ENCODE data around the gene C22orf23.

The C22orf23 gene

DNA sequence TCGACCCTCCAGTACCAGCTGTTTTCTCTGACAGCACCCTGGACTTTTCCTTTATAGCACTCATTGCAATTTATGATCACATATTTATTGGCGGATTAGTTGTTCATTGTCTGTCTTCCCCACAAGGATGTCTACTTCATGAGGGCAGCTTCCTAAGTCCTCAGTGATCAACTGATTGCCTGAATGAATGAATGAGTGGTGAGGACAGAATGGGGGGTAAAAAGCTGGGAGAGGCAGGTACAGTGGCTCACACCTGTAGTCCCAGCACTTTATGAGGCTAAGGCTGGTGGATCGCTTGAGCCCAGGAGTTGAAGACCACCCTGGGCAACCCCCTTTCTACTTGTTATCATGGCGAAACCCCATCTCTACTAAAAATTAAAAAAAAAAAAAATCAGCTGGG, 42.1 kb upstream of the C22orf23 start:
- TF ChIP-seq CTCF (IDR thresholded peaks at IDR 0.05; ENCODE audit: insufficient read depth, low read length, missing control alignments), result no peak
- ChIA-PET POLR2A (interaction anchor here (1.1 kb wide), 1 partner anchor 185 kb away, joined by 3 read pairs; no protein-coding TSS in a partner anchor), CTCF (no interaction called here)
- H3K4me3 ChIP-seq (ENCODE audit: low read depth, low read length), result no peak overlapping the region
- no peak for DNase-seq (ENCODE audit: low read depth, low spot score)

GRCh38 chr22:37994982-37995381, 41.6 kb upstream of the C22orf23 start:
- no peak for TF ChIP-seq CTCF (IDR thresholded peaks at IDR 0.05; ENCODE audit: insufficient read depth, low read length, missing control alignments)
- no peak overlapping the region for H3K4me3 ChIP-seq (ENCODE audit: low read depth, low read length)
- DNase-seq (ENCODE audit: low read depth, low spot score), result no peak
- CTCF ChIA-PET, result no interaction called here
- POLR2A ChIA-PET, result interaction anchor here (1.1 kb wide), 1 partner anchor 185 kb away, joined by 3 read pairs; no protein-coding TSS in a partner anchor

- DNase-seq (ENCODE audit: low read depth, low spot score), result no peak
- no peak for TF ChIP-seq CTCF (IDR thresholded peaks at IDR 0.05; ENCODE audit: insufficient read depth, low read length, missing control alignments)
- no peak overlapping the region for H3K4me3 ChIP-seq (ENCODE audit: low read depth, low read length)
- POLR2A ChIA-PET, result no interaction called here
- CTCF ChIA-PET, result interaction anchor here (2.0 to 2.1 kb wide), 2 partner anchors 58 to 177 kb away, joined by 7 to 10 read pairs; no protein-coding TSS in a partner anchor
Measured at GRCh38 chr22:37994049-37994448, 40.6 kb upstream of the C22orf23 start.

DNA sequence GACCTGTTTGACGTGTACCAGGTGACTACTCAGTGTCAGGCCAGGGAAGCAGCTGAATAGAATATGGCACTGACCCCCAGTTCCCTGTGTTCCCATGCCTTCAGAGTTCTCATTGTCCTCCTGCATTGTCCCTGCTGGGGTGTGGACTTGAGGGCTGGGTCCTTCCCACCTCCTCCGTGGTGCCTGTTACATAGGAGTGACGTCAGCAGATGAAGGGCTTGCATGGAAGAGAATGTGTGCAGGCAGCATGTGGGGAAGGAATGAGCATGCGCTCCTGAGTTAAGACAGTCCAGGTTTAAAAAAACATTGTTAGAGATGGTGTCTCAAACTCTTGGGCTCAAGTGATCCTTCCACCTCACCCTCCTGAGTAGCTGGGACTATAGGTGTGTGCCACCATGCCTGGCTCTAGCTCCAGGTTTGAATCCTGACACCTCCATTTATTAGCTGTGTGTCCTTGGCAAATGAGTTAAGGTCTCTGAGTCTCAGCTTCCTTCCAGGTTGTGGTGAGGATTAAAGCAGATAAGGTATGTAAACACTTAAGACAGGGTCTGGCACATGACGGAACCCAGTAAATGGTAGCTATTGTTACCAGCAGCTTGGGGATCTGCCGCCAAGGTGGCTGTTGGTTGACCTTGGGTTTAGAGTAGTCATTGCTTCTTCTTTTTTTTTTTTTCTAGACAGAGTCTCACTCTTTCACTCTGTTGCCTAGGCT, 38.5 kb upstream of the C22orf23 start:
- no peak for TF ChIP-seq CTCF (IDR thresholded peaks at IDR 0.05; ENCODE audit: insufficient read depth, low read length, missing control alignments)
- H3K4me3 ChIP-seq (ENCODE audit: low read depth, low read length), result no peak overlapping the region
- POLR2A ChIA-PET, result no interaction called here
- DNase-seq (ENCODE audit: low read depth, low spot score), result no peak
- CTCF ChIA-PET, result interaction anchor here (0.8 kb wide), 1 partner anchor 26 kb away, joined by 3 read pairs; no protein-coding TSS in a partner anchor

DNA sequence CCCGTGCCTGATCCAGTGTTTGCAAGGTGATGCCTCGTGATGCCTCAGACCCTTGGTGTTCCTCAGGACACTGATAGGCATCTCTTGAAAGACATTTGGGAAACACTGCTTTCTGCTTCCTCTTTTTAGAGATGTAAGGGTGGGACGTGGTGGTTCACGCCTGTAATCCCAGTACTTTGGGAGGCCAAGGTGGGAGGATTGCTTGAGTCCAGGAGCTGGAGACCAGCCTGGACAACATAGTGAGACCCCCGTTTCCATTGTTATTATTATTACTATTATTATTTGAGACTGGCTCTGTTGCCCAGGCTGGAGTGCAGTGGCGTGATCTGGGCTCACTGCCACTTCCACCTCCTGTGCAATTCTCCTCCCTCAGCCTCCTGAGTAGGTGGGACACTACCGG, 37.5 kb upstream of the C22orf23 start:
- DNase-seq (ENCODE audit: low read depth, low spot score), result no peak
- H3K4me3 ChIP-seq (ENCODE audit: low read depth, low read length), result no peak overlapping the region
- no peak for TF ChIP-seq CTCF (IDR thresholded peaks at IDR 0.05; ENCODE audit: insufficient read depth, low read length, missing control alignments)
- POLR2A ChIA-PET, result no interaction called here
- CTCF ChIA-PET, result interaction anchor here (1.5 kb wide), 1 partner anchor 25 kb away, joined by 6 read pairs; no protein-coding TSS in a partner anchor

- CTCF ChIA-PET, result interaction anchor here (1.5 kb wide), 2 partner anchors 14 to 25 kb away, joined by 3 to 6 read pairs; no protein-coding TSS in a partner anchor
- DNase-seq (ENCODE audit: low read depth, low spot score), result no peak
- POLR2A ChIA-PET, result interaction anchor here (0.6 kb wide), 1 partner anchor 441 kb away, joined by 4 read pairs; no protein-coding TSS in a partner anchor
Measured at GRCh38 chr22:37990301-37990700, 36.9 kb upstream of the C22orf23 start.

More at GRCh38 chr22:37990301-37990700, 36.9 kb upstream of the C22orf23 start:
- TF ChIP-seq CTCF (IDR thresholded peaks at IDR 0.05; ENCODE audit: insufficient read depth, low read length, missing control alignments), result no peak
- H3K4me3 ChIP-seq (ENCODE audit: low read depth, low read length), result no peak overlapping the region
